Measurements from ENCODE around the gene TNPO3. TPM values are rescaled to one million over a fixed set of nuclear protein-coding genes. Genes with fewer than 3 reads are reported as not detected.
A peak's percentile ranks its signal among the peaks of the same experiment; 100 is the strongest.

The TNPO3 gene
- total and polyA plus RNA-seq, 10 of the 15 experiments (the other 5 are each of a cell fraction or from before 2014, with no cell fraction given) = 17.6 to 91.8 (median 65.9) TPM

DNA sequence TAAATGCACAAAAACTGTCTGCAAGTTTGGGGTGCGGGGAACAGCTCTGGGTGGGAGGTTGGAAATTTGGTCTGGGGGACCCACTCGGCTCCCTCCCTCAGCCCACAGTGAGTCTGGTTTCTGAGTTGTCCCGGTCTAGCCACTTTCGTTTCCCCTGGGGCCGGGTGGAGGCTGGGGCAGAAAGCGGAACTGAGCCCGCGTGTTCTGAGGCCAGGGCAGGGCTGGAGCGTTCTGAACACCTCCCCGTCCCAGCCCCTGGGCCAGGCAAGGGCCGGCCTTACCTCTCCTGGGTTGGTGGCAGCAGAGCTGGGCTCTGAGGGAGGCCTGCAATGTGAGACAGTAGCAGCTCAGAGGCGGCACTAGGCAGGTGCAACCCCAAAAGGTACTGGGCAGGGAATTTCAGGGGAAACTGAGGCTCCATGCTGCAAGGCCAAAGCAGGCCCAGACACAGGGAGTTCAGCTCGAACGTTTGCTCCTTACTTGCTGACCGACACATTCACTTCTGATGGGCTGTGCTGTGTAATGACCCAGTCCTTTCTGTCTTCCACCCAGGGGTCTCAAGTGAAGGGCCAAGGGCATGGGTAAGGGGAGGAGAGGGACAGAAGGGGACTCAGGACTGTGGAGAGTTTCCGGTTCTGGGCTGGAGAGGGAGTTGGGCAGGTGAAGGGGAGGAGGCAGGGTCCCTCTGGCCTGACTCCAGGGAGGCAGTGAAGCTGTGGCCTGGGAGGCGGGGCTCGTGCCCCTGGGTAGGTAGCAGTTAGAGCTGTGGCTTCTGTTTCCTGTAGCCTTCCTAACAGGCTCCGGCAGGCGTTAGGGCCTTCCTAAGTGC, 114.2 kb downstream of the TNPO3 start (continued):
- TF ChIP-seq TBL1XR1 (IDR thresholded peaks at IDR 0.05; ENCODE audit: low read depth, low read length) (peak; percentile 89), SMC3 (IDR thresholded peaks at IDR 0.05; ENCODE audit: borderline replicate concordance, low read length) (peak; percentile 11; the same call in 1 of the 2 replicates), CHD2 (IDR thresholded peaks at IDR 0.05; ENCODE audit: borderline replicate concordance, low read depth, low read length) (peak; percentile 57; the same call in 1 of the 2 replicates), BRCA1 (IDR thresholded peaks at IDR 0.05; ENCODE audit: low read depth, low read length) (no peak), HDAC6 (IDR thresholded peaks at IDR 0.05; ENCODE audit: unreplicated experiment) (no peak), EP300 (IDR thresholded peaks at IDR 0.05; ENCODE audit: borderline replicate concordance in 1 of 2, control insufficient read depth in 1 of 2, low read depth in 2 of 2, low read length in 2 of 2) (peak; percentile 61 to 78; a peak in 2 of 4 replicates), KDM1A (IDR thresholded peaks at IDR 0.05; ENCODE audit: borderline replicate concordance) (no peak), YBX1 (IDR thresholded peaks at IDR 0.05) (no peak), TCF12 (IDR thresholded peaks at IDR 0.05; ENCODE audit: low read depth, low read length) (peak; percentile 76), MTA2 (IDR thresholded peaks at IDR 0.05; ENCODE audit: low read depth) (peak; percentile 66), RCOR1 (conservative IDR thresholded peaks at IDR 0.05; ENCODE audit: low read depth, low read length) (0 out of 2 replicates have a peak, but pooled peaks have one; percentile 69), LARP7 (IDR thresholded peaks at IDR 0.05) (0 out of 2 replicates have a peak, but pooled peaks have one; percentile 40), JUND (IDR thresholded peaks at IDR 0.05; ENCODE audit: low read depth, low read length) (no peak), RB1 (IDR thresholded peaks at IDR 0.05; ENCODE audit: borderline replicate concordance) (0 out of 2 replicates have a peak, but pooled peaks have one; percentile 7), CREM (IDR thresholded peaks at IDR 0.05; ENCODE audit: low read depth) (peak; percentile 84), RFX5 (IDR thresholded peaks at IDR 0.05; ENCODE audit: low read depth, low read length) (0 out of 2 replicates have a peak, but pooled peaks have one; percentile 16), SRF (IDR thresholded peaks at IDR 0.05; ENCODE audit: low read depth in 2 of 2, low read length in 2 of 2) (peak in 1 of 2 experiments; percentile 58; a peak in 1 of 4 replicates), NFYA (IDR thresholded peaks at IDR 0.05; ENCODE audit: borderline replicate concordance, low read depth, low read length) (no peak), SMAD1 (IDR thresholded peaks at IDR 0.05; ENCODE audit: low read depth, partially characterized antibody) (peak; percentile 37), SP1 (IDR thresholded peaks at IDR 0.05; ENCODE audit: low read depth, low read length) (peak; percentile 53), POU2F2 (IDR thresholded peaks at IDR 0.05; ENCODE audit: borderline replicate concordance, low read depth, low read length) (peak; percentile 79; the same call in 2 of the 3 replicates), PAX5 (IDR thresholded peaks at IDR 0.05; ENCODE audit: borderline replicate concordance, low read depth, low read length) (peak; percentile 90)
- TF ChIP-seq, protein P1, sequence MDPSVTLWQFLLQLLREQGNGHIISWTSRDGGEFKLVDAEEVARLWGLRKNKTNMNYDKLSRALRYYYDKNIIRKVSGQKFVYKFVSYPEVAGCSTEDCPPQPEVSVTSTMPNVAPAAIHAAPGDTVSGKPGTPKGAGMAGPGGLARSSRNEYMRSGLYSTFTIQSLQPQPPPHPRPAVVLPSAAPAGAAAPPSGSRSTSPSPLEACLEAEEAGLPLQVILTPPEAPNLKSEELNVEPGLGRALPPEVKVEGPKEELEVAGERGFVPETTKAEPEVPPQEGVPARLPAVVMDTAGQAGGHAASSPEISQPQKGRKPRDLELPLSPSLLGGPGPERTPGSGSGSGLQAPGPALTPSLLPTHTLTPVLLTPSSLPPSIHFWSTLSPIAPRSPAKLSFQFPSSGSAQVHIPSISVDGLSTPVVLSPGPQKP (IDR thresholded peaks at IDR 0.05; ENCODE audit: low read depth, low read length) = peak; percentile 45; the same call in 1 of the 2 replicates
- TF ChIP-seq, protein P2, sequence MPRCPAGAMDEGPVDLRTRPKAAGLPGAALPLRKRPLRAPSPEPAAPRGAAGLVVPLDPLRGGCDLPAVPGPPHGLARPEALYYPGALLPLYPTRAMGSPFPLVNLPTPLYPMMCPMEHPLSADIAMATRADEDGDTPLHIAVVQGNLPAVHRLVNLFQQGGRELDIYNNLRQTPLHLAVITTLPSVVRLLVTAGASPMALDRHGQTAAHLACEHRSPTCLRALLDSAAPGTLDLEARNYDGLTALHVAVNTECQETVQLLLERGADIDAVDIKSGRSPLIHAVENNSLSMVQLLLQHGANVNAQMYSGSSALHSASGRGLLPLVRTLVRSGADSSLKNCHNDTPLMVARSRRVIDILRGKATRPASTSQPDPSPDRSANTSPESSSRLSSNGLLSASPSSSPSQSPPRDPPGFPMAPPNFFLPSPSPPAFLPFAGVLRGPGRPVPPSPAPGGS (IDR thresholded peaks at IDR 0.05; ENCODE audit: borderline replicate concordance, insufficient read depth, low read depth, low read length, poor library complexity, severe bottlenecking) = peak; percentile 73
- TF ChIP-seq, protein P3, sequence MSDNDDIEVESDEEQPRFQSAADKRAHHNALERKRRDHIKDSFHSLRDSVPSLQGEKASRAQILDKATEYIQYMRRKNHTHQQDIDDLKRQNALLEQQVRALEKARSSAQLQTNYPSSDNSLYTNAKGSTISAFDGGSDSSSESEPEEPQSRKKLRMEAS (IDR thresholded peaks at IDR 0.05; ENCODE audit: low read depth, low read length) = peak; percentile 86
- TF ChIP-seq, protein P4, sequence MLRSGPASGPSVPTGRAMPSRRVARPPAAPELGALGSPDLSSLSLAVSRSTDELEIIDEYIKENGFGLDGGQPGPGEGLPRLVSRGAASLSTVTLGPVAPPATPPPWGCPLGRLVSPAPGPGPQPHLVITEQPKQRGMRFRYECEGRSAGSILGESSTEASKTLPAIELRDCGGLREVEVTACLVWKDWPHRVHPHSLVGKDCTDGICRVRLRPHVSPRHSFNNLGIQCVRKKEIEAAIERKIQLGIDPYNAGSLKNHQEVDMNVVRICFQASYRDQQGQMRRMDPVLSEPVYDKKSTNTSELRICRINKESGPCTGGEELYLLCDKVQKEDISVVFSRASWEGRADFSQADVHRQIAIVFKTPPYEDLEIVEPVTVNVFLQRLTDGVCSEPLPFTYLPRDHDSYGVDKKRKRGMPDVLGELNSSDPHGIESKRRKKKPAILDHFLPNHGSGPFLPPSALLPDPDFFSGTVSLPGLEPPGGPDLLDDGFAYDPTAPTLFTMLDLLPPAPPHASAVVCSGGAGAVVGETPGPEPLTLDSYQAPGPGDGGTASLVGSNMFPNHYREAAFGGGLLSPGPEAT (IDR thresholded peaks at IDR 0.05; ENCODE audit: low read depth) = 0 out of 2 replicates have a peak, but pooled peaks have one; percentile 30
